ENCODE results near the gene CFAP100.

The CFAP100 gene

GRCh38 chr3:126484662-126485061 is 90.0 kb downstream of the CFAP100 start:
- DNase-seq, result no peak

GRCh38 chr3:126485176-126485897 is 90.6 kb downstream of the CFAP100 start:
- no peak for DNase-seq

- no peak for DNase-seq
Observed at GRCh38 chr3:126485956-126486355, 91.2 kb downstream of the CFAP100 start.
